Mucosa of descending colon (tissue), 3 donors: ENCODE measurements around the gene ERGIC1. TPM values are rescaled to one million over a fixed set of nuclear protein-coding genes. Genes with fewer than 3 reads are reported as not detected.

ENCODE experiments used
- ATAC-seq: fragments of 200-7000 bp; cut with Tn5 transposase; one replicate; pipeline ENCODE4 v1.9.1; 2020; ENCODE audit warnings: mild to moderate bottlenecking, moderate library complexity
- DNase-seq, 3 donors: peaks; one replicate each; pipeline ENCODE4 v3.0.0-alpha.2; 2020
- H3K36me3 ChIP-seq: fragments of 200-600 bp; one replicate; pipeline ENCODE4 v1.8.0; 2021; ENCODE audit warnings: low read depth, mild to moderate bottlenecking
- H3K4me1 ChIP-seq: fragments of 200-600 bp; one replicate; pipeline ENCODE4 v1.8.0; 2021; ENCODE audit warnings: low read depth, mild to moderate bottlenecking
- H3K4me3 ChIP-seq: fragments of 200-600 bp; one replicate; pipeline ENCODE4 v1.8.0; 2021; ENCODE audit warnings: mild to moderate bottlenecking
- H3K9me3 ChIP-seq: fragments of 200-600 bp; one replicate; pipeline ENCODE4 v1.8.0; 2021; ENCODE audit warnings: mild to moderate bottlenecking
- intact Hi-C, 2 donors: fragments of 100-400 bp; cut with DNase I in 1 of 2; cut with micrococcal nuclease in 1 of 2; formaldehyde crosslinking; loops; one replicate each; pipeline versions ENCODE4 v1.11.0 to v1.11.1; 2022; cut with DNase I, micrococcal nuclease
- total RNA-seq, 3 donors: library from RNA; stranded (reverse); fragmentation: NEBNext Ultra II Directional in 2 of 3; extraction: Animal tissue kit (Norgen Biotek cat#: 25700) in 2 of 3; gene quantifications; one replicate each; pipeline versions ENCODE4 v1.2.1 to v1.2.4, GENCODE V29; 2021 to 2023
- TF ChIP-seq, protein P1 (sequence below): fragments of 200-600 bp; IDR thresholded peaks from one replicate; pipeline ENCODE4 v1.8.0; 2022; ENCODE audit warnings: antibody characterized with exemption, mild to moderate bottlenecking
- donor health status: DM: no; HTN: no; CAD: no; lungs with moderate emphysema.
- donor health status: DM: no; HTN: no; CAD: no.
- donor health status: DM: no; HTN: yes; CAD: no.

The ERGIC1 gene
- total RNA-seq, 3 donors from 2014 or later: 153 to 222 (median 199) TPM

DNA sequence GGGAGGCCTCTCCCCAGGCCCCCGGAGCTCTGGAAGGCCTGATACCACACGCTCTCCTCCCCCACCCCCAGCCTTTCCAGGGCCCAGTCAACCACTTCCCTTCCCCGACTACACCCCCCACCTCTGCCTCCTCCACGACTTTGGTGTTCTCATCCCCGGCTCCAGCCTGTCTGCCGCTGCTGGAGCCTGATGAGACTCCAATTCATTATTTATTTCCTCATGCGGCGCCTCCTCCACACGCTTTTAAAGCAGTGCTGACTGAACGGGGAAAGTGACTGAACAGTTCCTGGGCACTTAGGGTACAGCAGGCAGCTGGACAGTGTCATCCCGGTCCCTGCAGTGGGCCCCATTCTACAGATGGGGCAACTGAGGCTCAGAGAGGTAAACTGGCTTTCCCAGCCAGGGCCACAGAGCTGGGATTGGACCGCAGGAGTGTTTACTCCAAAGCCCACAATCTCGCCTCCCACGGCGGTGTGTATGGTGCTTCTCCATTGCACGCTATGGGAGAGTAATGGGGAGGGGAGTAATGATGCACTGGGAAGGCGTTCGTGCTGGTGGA lies 109.3 kb downstream of the ERGIC1 start:
- TF ChIP-seq, protein P1, sequence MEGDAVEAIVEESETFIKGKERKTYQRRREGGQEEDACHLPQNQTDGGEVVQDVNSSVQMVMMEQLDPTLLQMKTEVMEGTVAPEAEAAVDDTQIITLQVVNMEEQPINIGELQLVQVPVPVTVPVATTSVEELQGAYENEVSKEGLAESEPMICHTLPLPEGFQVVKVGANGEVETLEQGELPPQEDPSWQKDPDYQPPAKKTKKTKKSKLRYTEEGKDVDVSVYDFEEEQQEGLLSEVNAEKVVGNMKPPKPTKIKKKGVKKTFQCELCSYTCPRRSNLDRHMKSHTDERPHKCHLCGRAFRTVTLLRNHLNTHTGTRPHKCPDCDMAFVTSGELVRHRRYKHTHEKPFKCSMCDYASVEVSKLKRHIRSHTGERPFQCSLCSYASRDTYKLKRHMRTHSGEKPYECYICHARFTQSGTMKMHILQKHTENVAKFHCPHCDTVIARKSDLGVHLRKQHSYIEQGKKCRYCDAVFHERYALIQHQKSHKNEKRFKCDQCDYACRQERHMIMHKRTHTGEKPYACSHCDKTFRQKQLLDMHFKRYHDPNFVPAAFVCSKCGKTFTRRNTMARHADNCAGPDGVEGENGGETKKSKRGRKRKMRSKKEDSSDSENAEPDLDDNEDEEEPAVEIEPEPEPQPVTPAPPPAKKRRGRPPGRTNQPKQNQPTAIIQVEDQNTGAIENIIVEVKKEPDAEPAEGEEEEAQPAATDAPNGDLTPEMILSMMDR: no peak
- intact Hi-C loops: loop anchor here in 1 of 2 donors (10.0 kb wide), 1 partner anchor 469 kb away; no protein-coding TSS in a partner anchor
- ATAC-seq (no peak), DNase-seq (peak in 1 of 3 donors; percentile 17)
- Histone ChIP-seq H3K4me3 (no peak overlapping the region), H3K36me3 (no peaks in the 10 kb centered on the region), H3K9me3 (no peaks in the 10 kb centered on the region), H3K4me1 (no peaks in the 10 kb centered on the region)

DNA sequence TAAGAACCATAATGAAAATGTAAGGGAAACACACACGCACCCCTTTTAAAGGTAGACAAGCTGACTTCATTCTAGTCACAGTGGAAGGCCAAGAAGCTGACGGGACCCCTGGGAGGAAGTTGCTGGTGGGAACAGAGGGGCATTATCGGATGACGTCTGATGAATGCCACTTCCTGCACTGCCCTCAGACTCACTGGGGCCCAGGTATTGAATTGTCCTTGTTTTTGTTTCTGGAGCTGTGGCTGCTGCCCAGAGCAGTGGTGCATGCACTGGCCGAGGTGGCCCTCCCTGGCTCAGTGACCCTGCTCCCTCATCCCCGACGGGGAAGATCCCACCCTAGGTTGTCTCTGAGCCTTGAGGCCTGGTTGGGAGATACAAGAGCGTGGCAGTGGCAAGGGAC lies 109.9 kb downstream of the ERGIC1 start:
- DNase-seq: peak in 1 of 3 donors; percentile 7
- Histone ChIP-seq H3K4me1 (no peaks in the 10 kb centered on the region), H3K9me3 (no peaks in the 10 kb centered on the region), H3K36me3 (no peaks in the 10 kb centered on the region), H3K4me3 (no peak overlapping the region)
- ATAC-seq: no peak
- TF ChIP-seq, protein P1: no peak
- intact Hi-C loops: loop anchor here in 1 of 2 donors (10.0 kb wide), 1 partner anchor 469 kb away; no protein-coding TSS in a partner anchor

DNA sequence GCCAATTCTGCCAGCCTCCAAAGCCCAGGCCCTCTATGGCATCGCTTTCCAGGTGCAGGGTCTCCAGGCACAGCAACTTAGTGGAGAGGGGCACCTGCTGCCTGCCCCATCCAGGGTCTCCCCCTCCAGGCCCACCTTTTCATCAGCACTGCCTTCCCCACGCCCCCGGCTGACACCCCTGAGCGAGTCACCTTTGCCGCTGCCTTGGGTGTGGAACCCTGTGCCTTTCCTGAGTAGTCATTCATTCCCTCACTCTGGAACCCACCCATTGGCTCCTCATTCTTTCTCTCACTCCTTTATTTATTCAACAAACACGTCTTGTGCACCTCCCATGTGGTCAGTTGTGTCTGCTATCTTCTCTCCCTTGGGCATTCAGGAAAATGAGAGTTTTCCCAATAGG lies 110.7 kb downstream of the ERGIC1 start:
- ATAC-seq (no peak), DNase-seq (peak in 1 of 3 donors; percentile 14)
- no peak overlapping the region for H3K4me3 ChIP-seq
- TF ChIP-seq, protein P1: no peak
- intact Hi-C loops: loop anchor here in 1 of 2 donors (10.0 kb wide), 1 partner anchor 470 kb away; no protein-coding TSS in a partner anchor
- no peaks in the 10 kb centered on the region for H3K9me3 ChIP-seq
- H3K36me3 ChIP-seq: no peaks in the 10 kb centered on the region
- H3K4me1 ChIP-seq: no peaks in the 10 kb centered on the region

DNA sequence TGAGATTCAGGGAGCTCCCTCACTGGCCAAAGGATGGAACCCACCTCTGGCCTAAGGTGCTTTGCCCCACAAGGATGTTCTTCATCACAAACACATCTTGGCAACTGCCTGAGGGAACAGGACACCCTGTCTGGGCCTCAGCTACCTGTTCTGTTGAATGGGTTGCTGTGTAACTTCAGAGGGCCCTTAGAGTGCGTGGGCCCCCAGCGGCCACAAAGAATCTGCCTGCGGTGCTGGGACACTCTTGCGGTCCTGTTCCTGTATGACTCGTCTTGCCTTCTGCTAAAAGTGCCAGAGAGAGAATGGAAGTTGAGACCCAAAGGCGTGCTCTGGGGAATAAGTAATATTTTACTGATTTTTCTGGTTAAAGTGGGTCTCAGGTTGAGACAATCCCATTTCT lies 111.1 kb downstream of the ERGIC1 start:
- intact Hi-C loops: loop anchor here in 1 of 2 donors (10.0 kb wide), 1 partner anchor 470 kb away; no protein-coding TSS in a partner anchor
- TF ChIP-seq, protein P1: no peak
- H3K9me3 ChIP-seq: no peaks in the 10 kb centered on the region
- H3K36me3 ChIP-seq: no peaks in the 10 kb centered on the region
- DNase-seq (peak in 1 of 3 donors; percentile 7), ATAC-seq (no peak)
- no peaks in the 10 kb centered on the region for H3K4me1 ChIP-seq
- H3K4me3 ChIP-seq: no peak overlapping the region

DNA sequence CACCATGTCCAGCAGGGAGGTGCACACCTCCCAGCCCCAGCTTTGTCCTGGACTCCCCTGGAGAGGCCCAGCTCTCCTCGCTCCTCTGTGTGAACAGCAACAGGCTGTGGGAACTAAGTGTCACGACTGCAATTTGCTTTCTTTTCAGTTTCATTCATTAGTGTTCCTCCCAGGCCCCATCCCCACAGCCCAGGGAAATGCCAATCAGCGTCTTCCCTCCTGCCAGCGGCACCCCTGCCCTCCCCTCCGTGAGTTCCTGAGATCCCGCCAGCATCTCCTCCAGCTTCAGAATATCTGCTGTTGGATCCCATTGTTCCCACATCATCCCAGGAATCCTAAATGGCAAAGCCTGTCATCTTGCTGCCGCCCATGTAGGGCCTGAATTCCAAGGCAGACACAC lies 112.1 kb downstream of the ERGIC1 start:
- TF ChIP-seq, protein P1: no peak
- intact Hi-C loops: loop anchor here in 1 of 2 donors (10.0 kb wide), 1 partner anchor 471 kb away; no protein-coding TSS in a partner anchor
- no peak for ATAC-seq
- Histone ChIP-seq H3K9me3 (no peaks in the 10 kb centered on the region), H3K36me3 (no peaks in the 10 kb centered on the region), H3K4me3 (no peak overlapping the region), H3K4me1 (no peaks in the 10 kb centered on the region)
- DNase-seq: no peak
